Body of pancreas (tissue), 4 donors: ENCODE measurements around the gene GCNT1. TPM values are rescaled to one million over a fixed set of nuclear protein-coding genes. Genes with fewer than 3 reads are reported as not detected.

Source experiments
- ATAC-seq: fragments of 150-250 bp; one replicate; pipeline ENCODE4 v1.9.1; 2016
- DNase-seq, 4 donors: peaks; one replicate each; pipeline ENCODE4 v3.0.0-alpha.2; 2019
- H3K27ac ChIP-seq, 4 donors: fragments of 200-600 bp; sonication (generic); 1 replicate in 3 of 4; 2 replicates in 1 of 4; pipeline versions ENCODE4 v1.5.1 to v1.6.1; 2016 to 2019; ENCODE audit warnings: mild to moderate bottlenecking in 1 of 4, mixed read lengths in 1 of 4, moderate library complexity in 1 of 4
- H3K27me3 ChIP-seq, 2 donors: fragments of 200-600 bp; sonication (generic); one replicate each; pipeline ENCODE4 v1.6.0; 2016; ENCODE audit warnings: mild to moderate bottlenecking in 1 of 2
- H3K36me3 ChIP-seq, 2 donors: fragments of 200-600 bp; sonication (generic); replicated peaks in 1 of 2; 2 replicates each; pipeline ENCODE4 v1.5.1; 2016; ENCODE audit warnings: low read depth in 2 of 2; ENCODE audit not compliant: insufficient read depth in 1 of 2
- H3K4me1 ChIP-seq: fragments of 200-600 bp; sonication (generic); one replicate; pipeline ENCODE4 v1.6.0; 2016
- H3K4me3 ChIP-seq, 2 donors: fragments of 200-600 bp; sonication (generic); 1 replicate in 1 of 2; 2 replicates in 1 of 2; pipeline ENCODE4 v1.5.1; 2016 to 2019
- H3K9me3 ChIP-seq, 3 donors: fragments of 200-600 bp; sonication (generic); 1 replicate in 2 of 3; 2 replicates in 1 of 3; pipeline ENCODE4 v1.5.1; 2016
- CTCF ChIP-seq, 7 experiments: fragments of 450-650 bp in 4 of 7; fragments of 200-600 bp in 3 of 7; sonication (generic) in 3 of 7; IDR thresholded peaks; one replicate each; pipeline ENCODE4 v1.5.1; 2016 to 2019; ENCODE audit warnings: antibody characterized with exemption in 7 of 7
- POLR2A ChIP-seq, 3 donors: fragments of 450-650 bp; IDR thresholded peaks; one replicate each; pipeline ENCODE4 v1.6.1; 2016; ENCODE audit warnings: antibody characterized with exemption in 3 of 3, mild to moderate bottlenecking in 2 of 3
- WGBS, 2 donors: methylation state at CpG; one replicate each; pipeline ENCODE4 v1.1.5; 2017; 5-methylcytosine and 5-hydroxymethylcytosine counted together
- intact Hi-C: fragments of 100-400 bp; cut with DNase I; formaldehyde crosslinking; loops from one replicate; pipeline ENCODE4 v1.15.1; 2023
- total RNA-seq, 2 donors: library from RNA; depleted of rRNA; stranded (reverse); fragments of >200 nt; gene quantifications; one replicate each; pipeline ENCODE4 v1.1.0, GENCODE V29; 2016

The GCNT1 gene
- total RNA-seq, 2 donors from 2014 or later = 7.3 to 34.2 TPM

GRCh38 chr9:76510446-76510845 lies 51.5 kb downstream of the GCNT1 start:
- Histone ChIP-seq H3K27ac (no peak overlapping the region), H3K4me3 (no peak overlapping the region), H3K36me3 (no peaks in the 10 kb centered on the region), H3K27me3 (no peaks in the 10 kb centered on the region), H3K9me3 (no peaks in the 10 kb centered on the region), H3K4me1 (no peaks in the 10 kb centered on the region)
- intact Hi-C loops = no loop called here
- DNase-seq (no peak), ATAC-seq (no peak)
- TF ChIP-seq CTCF (IDR thresholded peaks at IDR 0.05) = no peak
- no peak for TF ChIP-seq POLR2A (IDR thresholded peaks at IDR 0.05)
- 77 to 79% methylated on average over 2 of the region's 2 CpGs for whole genome bisulfite sequencing, 2 donors

- TF ChIP-seq POLR2A (IDR thresholded peaks at IDR 0.05) = no peak
- no peak for TF ChIP-seq CTCF (IDR thresholded peaks at IDR 0.05)
- Histone ChIP-seq H3K36me3 (no peaks in the 10 kb centered on the region), H3K4me3 (no peak overlapping the region), H3K4me1 (no peaks in the 10 kb centered on the region), H3K27ac (no peak overlapping the region), H3K27me3 (no peaks in the 10 kb centered on the region), H3K9me3 (no peaks in the 10 kb centered on the region)
- intact Hi-C loops = no loop called here
- 64 to 100% methylated on average over 1 of the region's 1 CpG for WGBS, 2 donors
- DNase-seq (no peak), ATAC-seq (no peak)
These were observed 53.8 kb downstream of the GCNT1 start for GRCh38 chr9:76512826-76513225.

GRCh38 chr9:76516350-76516749 lies 57.4 kb downstream of the GCNT1 start:
- 63 to 65% methylated on average over 6 of the region's 6 CpGs for WGBS, 2 donors

GRCh38 chr9:76516871-76517270 lies 57.9 kb downstream of the GCNT1 start:
- H3K27ac ChIP-seq = no peak overlapping the region
- DNase-seq (no peak), ATAC-seq (no peak)
- no peaks in the 10 kb centered on the region for H3K36me3 ChIP-seq
- 86% methylated on average over 3 of the region's 3 CpGs for WGBS, 2 donors
- no peaks in the 10 kb centered on the region for H3K27me3 ChIP-seq
- intact Hi-C loops = no loop called here
- TF ChIP-seq POLR2A (IDR thresholded peaks at IDR 0.05) = no peak
- no peak for TF ChIP-seq CTCF (IDR thresholded peaks at IDR 0.05)
- no peak overlapping the region for H3K4me3 ChIP-seq
- peaks cover 7% of the 10 kb centered on the region for H3K4me1 ChIP-seq
- no peaks in the 10 kb centered on the region for H3K9me3 ChIP-seq

More at GRCh38 chr9:76516350-76516749, 57.4 kb downstream of the GCNT1 start:
- H3K9me3 ChIP-seq = no peaks in the 10 kb centered on the region
- DNase-seq (peak in 3 of 4 donors; percentile 19 to 31 (median 26)), ATAC-seq (no peak)
- H3K4me3 ChIP-seq = no peak overlapping the region
- no peak for TF ChIP-seq CTCF (IDR thresholded peaks at IDR 0.05)
- no peak for TF ChIP-seq POLR2A (IDR thresholded peaks at IDR 0.05)
- H3K27me3 ChIP-seq = no peaks in the 10 kb centered on the region
- no peaks in the 10 kb centered on the region for H3K36me3 ChIP-seq
- intact Hi-C loops = no loop called here
- H3K27ac ChIP-seq = no peak overlapping the region
- H3K4me1 ChIP-seq = peaks cover 7% of the 10 kb centered on the region

GRCh38 chr9:76519075-76519835 lies 60.3 kb downstream of the GCNT1 start:
- no peaks in the 10 kb centered on the region for H3K36me3 ChIP-seq
- H3K27me3 ChIP-seq = no peaks in the 10 kb centered on the region
- 43 to 48% methylated on average over 8 of the region's 8 CpGs for WGBS, 2 donors
- H3K4me3 ChIP-seq = no peak overlapping the region
- TF ChIP-seq CTCF (IDR thresholded peaks at IDR 0.05) = no peak
- no peak for TF ChIP-seq POLR2A (IDR thresholded peaks at IDR 0.05)
- DNase-seq (peak in 1 of 4 donors; percentile 30), ATAC-seq (no peak)
- peaks cover 7% of the 10 kb centered on the region for H3K4me1 ChIP-seq
- H3K27ac ChIP-seq = no peak overlapping the region
- intact Hi-C loops = no loop called here
- no peaks in the 10 kb centered on the region for H3K9me3 ChIP-seq
